DMS53 (cell line): ENCODE results near the gene IL17C.

ENCODE experiments used
- DNase-seq: peaks from one replicate; lab custom pipeline; 2025; lab: John Stamatoyannopoulos, UW

The IL17C gene

DNA sequence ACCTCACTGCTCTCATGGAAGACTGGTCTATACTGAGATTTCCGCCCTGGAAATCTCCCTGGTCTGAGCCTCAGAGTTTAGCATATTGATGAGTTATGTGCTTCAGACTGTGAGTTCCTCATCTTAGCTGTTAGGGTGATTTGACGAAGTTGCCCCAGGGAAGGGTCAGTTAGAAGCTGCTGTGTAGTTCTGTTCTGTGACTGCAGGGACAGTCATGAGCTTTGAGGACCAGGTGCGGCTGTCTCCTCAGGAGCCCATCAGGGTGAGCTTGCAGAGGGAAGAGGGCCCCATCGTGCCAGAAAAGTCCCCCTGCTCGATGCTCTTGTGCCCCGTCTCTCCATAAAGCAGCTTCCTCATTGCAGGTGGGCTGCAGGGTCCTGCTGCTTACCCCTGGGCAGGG lies 28.3 kb upstream of the IL17C start:
- DNase-seq = no peak

DNA sequence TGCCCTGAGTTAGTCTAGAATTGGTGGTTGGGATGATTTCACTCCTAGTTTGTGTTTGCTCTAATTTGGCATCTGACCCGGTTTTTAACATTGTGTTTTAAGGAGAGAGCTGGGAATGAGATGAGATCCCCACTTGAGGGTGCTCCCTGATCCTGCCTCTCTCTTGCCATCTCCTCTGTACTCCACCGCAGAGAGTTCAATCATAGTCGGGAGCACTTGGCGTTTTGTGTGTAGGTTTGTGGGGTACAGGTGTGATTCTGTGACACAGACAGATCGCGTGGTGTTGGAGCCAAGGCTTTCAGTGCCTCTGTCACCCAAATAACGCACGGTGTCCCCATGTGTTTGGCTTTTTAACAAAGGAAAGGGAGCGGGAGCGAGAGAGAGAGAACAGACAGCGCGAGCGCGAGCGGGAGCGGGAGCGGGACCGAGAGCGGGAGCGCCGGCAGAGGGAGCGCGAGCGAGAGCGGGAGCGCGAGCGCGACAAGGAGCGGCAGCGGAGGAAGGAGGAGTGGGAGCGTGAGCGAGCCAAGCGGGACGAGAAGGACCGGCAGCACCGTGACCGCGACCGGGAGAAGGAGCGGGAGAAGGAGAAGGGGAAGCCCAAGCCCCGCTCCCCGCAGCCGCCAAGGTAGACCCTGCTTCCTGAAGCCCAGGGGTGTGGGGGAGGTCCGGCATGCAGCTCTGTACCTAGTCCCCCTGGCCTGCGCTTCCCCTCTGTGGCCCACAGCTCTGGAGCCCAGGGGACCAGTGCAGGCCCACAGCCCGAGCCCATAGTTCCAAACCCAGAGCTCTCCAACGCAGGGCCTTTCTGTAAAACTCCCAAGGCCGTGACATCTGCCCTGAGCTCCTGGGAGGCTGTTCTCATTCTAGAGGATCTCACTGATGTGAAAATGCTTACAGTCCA lies 27.2 kb upstream of the IL17C start:
- no peak for DNase-seq

DNA sequence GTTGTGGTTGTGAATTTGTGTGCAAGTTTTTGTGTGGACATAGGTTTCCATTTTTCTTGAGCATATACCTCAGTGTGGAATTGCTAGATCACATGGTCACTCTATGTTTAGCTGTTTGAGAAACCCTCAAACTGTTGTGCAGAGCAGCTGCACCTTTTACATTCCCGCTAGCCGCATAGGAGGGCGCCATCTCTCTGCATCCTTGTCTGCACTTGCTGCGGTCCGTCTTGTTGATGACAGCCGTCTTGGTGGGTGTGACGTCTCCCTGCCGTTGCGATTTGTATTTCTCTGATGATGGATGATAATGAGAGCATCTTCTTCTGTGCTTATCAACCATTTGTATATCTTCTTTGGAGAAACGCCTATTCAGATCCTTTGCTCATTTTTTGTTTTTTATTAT lies 25.1 kb upstream of the IL17C start:
- DNase-seq = no peak

DNA sequence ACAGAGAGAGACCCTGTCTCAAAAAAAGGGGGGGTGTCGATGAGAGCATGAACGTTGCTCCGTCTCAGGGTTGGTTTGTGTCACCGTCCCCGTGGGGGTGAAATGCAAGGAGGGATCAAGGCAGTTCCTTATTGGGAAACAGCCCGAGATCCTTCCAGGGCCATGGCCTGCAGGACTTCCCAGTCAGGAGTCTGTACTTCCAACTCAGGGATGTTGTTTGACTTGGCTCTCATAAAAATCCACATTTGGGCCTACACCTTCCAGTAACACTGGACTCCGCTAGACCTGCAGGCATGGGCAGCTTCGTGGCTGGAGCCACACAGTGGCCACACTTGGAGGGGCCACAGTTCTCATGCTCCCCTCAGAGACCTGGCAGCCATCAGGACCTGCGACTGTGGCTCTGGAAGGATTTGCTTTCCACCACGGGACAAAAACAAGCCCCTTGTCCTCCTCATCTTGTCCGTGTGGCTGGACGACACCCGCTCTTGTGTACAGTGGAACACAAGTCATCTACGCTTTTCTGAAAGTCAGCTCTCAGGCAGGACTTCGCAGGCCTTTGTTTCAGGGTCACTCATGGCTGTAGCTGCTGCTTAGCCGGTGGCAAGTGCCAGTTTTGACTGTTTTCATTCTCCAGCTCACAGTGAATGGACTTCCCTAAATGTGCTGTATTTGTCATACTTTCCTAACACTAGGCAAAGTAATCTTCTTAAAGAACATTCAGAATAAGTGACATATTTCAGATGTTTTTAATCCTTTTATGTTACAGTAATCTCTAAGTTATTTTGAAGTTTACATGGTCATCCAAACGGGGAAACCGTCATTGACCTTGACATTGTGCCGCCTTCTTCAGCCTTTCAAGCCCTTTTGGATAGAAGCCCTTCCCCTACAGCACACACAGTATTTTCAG lies 24.2 kb upstream of the IL17C start:
- DNase-seq = no peak

DNA sequence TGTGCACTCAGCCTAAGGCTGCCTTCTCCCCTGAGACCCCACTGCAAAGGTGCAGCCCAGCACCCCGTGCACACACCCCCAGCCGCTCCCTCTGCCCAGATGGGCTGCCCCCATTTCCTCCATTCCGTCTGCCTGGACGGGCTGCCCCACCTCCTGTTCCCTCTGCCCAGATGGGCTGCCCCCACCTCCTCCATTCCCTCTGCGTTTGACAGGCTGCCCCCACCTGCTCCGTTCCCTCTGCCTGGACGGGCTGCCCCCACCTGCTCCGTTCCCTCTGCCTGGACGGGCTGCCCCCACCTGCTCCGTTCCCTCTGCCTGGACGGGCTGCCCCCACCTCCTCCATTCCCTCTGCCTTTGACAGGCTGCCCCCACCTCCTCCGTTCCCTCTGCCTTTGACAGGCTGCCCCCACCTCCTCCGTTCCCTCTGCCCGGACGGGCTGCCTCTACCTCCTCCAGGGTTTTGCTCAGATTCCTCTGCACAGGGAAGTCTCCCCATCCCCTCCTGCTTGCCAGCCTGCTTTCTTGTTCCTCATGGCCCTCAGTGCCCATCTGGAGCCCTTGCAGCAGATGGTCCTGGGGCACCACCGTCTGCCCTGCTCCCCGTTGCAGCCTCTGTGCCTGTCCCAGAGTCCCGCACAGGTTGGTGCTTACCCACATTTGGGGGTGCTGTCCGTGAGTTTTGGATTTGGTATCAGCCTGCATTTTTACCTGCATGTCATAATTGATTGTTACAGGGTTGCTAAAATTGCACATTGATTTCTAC lies 23.4 kb upstream of the IL17C start:
- no peak for DNase-seq

DNA sequence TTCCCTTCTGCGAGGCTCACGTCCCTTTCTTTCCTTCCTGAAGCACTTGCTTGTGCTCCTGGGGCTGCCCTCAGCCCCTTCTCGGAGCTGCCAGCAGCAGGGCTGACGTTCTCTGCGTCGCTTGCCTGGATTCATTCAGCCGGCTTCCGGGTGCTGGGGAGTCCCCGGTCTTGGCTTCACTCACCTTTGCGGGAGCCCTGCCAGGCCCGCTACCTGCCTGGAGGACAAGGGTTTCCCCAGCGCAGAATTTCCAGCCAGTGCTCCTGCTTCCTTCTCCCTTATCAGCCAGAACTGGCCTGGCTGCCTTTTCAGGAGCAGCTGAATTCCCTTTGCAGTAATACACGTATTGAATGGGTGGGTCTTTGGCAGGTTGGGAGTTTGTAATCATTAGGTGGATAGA lies 22.1 kb upstream of the IL17C start:
- peak; percentile 25 for DNase-seq

DNA sequence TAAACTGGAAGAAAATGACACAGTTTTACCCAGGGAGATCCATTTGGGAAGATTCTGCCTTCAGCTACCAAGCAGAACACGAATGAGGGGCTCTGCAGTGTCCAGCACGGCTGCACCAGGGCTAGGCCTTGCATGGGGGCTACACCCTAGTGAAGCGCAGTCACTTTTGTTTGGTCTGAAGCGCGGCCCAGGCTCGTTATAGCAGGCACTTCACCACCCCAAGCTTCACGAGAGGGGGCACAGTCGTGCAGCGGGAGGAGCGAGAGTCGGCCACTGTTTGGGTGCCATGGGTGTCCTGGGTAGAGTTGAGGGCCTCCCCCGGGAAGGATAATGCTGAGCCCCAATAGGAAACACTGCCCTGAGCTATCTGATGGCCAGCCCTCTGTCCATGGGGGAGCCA lies 21.6 kb upstream of the IL17C start:
- no peak for DNase-seq

DNA sequence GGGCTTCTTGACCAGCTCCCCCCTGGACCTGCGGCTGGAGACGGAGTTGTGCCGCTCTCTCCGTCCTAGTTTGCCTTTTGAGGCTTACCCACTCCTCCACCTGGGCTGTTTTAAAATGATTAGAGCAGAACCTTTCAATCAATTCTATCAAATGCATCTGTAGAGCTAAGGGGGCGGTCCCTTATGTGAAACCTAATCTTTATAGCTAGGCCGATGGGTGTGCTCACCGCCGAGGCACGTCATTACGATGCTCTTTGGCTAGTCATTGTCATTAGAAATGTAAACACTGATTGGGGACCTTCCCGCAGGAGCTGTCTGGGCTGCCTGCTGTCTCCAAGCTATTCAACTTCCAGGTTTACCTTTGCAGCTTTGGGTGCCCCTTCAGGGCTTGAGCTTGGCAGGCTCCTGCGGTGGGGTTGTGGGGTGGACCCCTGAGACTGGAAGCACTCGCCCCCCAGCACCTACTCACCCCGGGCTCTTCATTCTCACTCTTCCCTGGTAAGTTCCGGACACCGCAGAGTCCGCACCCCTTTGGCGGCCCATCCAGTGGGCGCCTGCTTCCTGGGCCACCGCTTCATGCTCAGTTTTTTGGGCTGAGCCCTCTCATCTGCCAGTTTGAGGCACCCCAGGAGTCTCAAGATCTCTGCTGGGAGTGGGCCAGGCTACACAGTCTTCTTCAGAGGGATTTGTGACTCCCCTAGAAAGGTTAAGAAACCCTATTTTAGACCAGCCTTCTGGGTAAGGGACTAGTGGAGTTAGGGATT lies 20.9 kb upstream of the IL17C start:
- peak; percentile 83 for DNase-seq

DNA sequence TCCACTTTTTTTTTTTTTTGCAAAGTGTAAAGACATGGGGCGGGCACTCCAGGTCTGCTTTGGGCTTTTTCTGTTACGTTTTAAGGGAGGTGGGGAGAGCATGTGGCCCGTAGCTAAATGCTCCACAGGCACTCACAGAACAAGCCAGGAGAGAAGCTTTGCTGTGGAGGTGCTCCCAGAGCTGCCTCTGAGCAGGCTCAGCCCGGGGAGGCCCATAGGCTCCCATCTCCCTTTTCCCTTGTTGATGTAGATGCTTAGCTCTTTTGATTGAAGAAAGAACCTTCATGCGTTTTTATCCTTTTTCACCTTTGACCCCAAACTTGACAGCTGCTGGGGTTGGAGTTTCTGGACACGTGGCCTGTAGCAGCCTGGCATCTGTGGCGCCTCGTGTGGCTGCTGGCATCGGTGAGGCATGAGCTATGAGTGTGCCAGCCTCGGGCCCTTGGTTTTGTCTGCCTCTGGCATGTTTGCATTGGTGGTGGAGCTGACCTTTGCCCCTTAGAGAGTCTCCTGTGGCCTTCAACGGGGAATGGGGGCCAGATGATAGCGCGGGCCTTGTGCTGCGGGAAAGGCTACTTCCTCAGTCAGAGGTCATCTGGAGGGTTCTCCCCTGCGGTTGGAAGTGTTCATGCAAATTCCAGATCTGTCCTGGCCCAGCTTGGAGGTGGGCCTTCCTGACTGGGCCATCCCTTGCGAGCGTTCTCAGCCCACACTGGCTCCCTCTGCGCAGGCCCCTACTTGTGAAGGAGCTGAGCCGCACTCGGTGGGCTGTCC lies 20.0 kb upstream of the IL17C start:
- no peak for DNase-seq

DNA sequence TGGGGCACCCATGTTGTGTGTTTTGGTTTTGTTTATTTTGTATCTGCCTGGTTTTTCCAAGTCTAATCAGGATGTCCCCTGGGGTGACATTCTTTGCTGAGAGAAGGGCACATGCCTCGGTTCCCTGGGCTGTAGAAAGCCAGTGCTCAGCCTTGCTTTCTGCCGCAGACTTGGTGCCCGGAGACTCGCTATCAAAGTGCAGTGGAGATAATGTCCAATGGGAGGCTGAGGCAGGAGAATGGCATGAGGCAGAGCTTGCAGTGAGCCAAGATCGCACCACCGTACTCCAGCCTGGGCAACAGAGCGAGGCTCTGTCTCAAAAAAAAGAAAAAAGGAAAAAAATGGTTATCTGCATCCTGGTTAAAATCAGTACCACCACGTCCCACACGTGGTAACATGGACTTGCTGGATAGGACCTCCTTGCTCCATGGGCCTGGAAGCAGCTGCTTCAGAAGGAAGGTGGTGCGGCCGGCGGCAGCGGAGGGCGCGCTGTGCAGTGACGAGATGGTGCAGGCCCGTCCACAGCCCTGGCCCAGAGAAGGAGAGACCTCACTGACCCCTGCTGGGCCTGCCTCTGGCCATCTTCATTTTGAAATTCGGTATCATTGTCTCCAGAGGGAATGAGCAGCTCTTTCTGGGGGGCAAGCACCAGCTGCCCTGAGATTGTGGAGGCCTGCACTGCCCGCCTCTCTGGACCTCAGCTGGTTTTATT lies 19.3 kb upstream of the IL17C start:
- no peak for DNase-seq

DNA sequence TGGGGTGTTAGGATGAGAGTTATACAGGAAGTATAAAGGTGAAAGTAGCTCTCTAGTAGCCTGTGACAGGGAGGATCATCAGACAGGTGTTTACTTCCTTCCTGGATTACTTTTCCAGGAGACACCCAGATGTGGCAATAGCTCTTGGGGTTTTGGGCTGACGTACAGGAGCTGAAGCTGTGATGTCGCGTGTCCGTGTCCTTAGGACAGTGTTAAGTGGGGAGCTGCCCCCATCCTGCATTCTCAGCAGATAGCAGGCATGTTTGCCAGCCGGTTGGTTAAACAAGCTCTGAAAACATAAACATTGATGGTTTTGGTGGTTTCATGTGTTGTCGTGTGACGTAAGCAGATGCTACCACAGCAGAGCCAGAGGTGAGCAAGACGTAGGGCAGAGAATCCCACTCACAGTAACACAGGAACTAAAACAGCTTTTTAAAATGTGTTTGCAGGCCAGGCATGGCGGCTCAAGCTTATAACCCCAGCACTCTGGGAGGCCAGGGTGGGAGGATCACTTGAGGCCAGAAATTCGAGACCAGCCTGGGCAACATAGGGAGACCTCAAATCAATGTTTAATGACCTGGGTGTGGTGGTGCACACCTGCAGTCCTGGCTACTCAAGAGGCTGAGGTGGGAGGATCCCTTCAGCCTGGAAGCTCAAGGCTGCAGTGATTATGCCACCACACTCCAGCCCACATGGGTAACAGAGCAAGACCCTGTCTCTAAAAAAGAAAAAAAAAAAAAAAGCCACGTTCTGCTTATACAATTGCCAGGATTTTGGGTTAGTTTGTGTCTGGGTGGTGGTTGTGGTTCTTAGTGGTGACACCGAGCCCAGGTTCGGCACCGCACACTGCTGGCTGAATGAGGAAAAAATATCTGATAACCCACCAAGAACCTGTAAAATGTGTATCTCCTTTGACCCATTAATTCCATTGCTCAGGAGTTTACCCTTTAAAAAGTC lies 18.2 kb upstream of the IL17C start:
- no peak for DNase-seq

DNA sequence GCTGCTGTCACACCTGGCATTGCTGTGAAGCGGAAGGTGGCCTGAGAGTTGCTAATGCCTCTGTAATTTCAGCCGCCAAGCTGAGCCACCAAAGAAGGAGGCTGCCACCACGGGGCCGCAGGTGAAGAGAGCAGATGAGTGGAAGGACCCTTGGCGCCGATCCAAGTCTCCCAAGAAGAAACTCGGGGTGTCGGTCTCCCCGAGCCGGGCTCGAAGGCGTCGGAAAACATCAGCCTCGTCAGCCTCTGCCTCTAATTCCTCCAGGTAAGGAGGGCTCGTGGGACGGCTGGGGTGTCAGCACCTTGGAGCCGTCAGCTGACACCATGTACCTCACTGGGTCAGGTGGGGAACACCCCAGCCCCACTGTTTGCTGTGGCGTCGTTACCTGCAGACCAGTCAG lies 16.2 kb upstream of the IL17C start:
- no peak for DNase-seq

DNA sequence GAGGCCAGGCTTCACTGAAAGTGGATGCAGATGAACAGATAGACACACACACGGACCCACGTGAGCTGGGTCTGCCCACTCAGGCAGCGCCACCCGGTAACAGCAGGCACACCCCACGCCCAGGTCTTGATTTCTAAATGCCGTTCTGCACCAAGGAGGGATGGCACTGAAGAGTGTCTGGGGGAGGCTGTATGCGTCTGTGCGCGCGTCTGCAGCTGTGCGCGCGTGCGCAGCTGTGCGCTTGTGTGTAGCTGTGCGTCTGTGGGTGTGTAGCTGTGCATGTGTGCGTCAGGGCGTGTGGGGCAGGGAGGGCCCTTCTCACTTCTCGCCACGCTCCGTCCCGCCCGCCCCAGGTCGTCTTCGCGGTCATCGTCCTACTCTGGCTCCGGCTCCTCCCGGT lies 15.5 kb upstream of the IL17C start:
- DNase-seq = no peak

DNA sequence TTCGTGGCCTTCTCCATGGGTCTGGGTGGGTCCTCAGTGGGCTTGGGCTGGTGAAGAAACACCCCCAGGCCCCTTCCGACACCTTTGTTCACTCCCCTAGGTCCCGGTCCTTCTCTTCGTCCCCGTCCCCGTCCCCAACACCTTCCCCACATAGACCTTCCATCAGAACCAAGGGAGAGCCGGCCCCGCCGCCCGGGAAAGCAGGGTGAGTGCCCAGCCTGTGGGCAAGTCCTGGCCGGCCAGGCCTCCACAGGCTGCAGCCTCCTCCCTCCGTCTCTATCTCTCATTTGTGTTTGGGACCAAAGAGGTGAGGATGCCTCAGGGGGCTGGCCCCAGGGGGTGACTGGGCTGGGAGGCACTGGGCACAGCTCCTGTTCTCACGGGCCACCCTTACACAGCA lies 14.5 kb upstream of the IL17C start:
- DNase-seq = no peak

DNA sequence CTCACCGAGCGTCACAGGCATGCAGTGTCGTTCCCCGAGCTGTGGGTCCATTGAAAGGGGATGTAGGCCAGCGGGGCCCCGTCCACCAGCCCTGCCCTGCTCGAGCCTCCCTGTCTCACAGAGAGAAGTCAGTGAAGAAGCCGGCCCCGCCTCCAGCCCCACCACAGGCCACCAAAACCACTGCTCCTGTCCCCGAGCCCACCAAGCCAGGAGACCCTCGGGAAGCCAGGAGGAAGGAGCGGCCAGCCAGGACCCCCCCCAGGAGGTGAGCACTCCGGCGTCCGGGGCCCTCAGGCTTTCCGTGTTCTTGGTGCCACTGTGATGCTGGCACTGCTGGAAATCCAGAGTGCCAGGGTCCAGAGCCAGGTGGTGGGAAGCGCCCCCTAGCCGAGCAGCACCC lies 13.9 kb upstream of the IL17C start:
- no peak for DNase-seq

DNA sequence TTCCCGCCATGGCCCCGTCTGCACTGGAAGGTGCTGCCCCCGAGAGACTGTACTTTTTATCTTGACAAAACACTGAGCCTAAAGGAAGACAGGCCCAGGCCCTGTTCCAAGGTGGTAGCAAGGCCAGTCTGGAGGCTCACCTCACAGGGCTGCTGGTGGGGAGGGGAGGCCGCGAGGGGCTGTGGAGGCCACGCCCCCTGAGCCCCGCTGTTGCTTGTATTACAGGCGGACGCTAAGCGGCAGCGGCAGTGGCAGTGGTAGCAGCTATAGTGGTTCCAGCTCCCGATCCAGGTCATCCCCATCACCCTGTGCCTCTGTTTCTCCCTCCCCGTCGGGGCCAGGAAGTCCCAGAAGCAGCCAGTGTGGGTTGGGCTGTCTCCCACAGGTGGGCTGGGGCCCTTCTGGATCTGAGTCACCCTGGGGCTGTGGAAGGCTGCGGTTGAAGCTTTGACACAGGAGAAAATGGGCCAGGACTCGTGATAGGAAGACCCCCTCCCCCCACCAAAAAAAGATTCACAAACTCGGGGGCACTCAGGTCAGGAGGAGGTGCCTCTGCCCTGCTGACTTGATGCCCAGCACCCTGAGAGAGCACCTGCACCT lies 13.3 kb upstream of the IL17C start:
- no peak for DNase-seq

DNA sequence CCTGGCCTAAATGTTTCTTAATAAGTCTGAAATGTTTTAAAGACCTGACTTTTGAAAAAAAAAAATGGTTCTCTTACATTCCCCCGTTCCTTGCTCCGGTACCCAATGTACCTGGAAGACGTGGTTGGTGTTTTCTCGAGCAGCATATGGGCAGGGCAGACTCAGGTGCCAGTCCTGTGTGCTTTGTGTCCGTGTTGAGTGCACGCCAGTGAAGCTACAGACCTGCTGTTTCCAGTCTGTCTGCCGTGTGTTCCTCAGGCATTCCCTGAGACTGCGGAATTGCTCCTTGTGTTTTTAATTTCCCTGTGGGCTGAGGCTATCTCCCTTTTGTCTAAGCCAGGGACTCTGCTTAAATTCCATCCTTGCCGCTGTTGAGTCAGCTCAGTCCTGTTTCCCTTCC lies 11.7 kb upstream of the IL17C start:
- DNase-seq = no peak

DNA sequence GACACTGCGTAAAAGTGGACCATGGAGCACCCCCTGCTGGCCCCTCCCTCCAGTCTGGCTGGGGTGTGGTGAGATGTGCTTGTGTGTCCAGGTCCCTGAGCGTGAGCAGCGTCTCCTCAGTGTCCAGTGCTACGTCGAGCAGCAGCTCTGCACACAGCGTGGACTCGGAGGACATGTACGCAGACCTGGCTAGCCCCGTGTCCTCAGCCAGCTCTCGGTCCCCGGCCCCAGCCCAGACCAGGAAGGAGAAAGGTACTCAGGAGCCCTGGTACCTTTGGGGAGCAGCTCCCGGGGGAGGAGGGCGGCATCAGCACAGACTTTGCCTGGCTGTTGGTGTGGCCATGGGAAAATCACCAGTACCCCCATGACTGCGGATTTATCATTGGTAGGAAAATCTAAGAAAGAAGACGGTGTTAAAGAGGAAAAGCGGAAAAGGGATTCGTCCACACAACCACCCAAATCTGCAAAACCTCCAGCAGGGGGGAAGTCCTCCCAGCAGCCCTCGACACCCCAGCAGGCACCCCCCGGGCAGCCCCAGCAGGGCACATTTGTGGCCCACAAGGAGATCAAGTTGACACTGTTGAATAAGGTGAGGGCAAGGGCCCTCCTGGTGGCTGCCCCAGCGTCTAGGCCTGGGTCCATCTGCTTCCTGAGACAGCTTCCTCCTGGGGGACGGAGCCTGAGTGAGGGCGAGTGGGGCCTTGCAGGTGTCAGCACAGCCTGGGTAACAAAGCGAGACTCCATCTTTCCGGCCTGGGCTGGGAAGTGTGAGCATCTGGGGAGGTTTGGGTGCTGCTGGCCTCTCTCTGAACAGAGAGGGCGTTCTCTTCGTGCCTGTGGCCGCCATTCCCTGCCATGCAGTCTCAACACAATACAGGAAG lies 10.6 kb upstream of the IL17C start:
- no peak for DNase-seq
